HL-60 (cell line): ENCODE measurements around the gene FNDC3B.

Experiments used
- CTCF ChIP-seq: IDR thresholded peaks from one replicate; pipeline ENCODE4 v1.5.1; 2011; ENCODE audit warnings: low read length, control low read depth, inconsistent platforms; ENCODE audit not compliant: insufficient read depth
- GABPA ChIP-seq: IDR thresholded peaks from 2 replicates; pipeline ENCODE4 v1.6.1; 2012; ENCODE audit warnings: low read depth
- POLR2AphosphoS5 ChIP-seq: IDR thresholded peaks from 2 replicates; pipeline ENCODE4 v1.6.1; 2012; ENCODE audit warnings: low read depth
- TF ChIP-seq, protein P1 (sequence below): IDR thresholded peaks from 2 replicates; pipeline ENCODE4 v1.6.1; 2012; ENCODE audit warnings: low read depth; ENCODE audit not compliant: insufficient replicate concordance

DNA sequence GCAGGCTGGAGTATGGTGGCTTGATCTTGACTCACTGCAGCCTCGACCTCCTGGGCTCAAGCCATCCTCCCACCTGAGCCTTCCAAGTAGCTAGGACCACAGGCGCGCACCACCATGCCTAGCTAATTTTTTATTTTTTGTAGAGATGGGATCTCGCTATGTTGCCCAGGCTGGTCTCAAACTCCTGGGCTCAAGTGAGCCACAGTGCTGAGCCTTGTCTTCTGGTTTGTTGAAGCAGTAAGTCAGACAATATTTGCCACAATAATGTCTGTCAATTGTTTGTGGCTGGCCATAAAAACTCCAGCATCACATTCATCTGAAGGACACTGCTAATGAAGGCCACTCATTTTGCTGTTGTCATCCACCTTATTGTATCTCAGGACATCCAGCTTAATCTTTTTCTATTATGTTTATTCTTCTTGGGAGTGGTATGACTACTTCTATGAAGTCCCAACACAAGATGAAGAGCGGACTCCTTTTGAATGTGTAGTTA lies 185.9 kb downstream of the FNDC3B start:
- TF ChIP-seq CTCF (no peak), POLR2AphosphoS5 (no peak), GABPA (no peak)
- TF ChIP-seq, protein P1, sequence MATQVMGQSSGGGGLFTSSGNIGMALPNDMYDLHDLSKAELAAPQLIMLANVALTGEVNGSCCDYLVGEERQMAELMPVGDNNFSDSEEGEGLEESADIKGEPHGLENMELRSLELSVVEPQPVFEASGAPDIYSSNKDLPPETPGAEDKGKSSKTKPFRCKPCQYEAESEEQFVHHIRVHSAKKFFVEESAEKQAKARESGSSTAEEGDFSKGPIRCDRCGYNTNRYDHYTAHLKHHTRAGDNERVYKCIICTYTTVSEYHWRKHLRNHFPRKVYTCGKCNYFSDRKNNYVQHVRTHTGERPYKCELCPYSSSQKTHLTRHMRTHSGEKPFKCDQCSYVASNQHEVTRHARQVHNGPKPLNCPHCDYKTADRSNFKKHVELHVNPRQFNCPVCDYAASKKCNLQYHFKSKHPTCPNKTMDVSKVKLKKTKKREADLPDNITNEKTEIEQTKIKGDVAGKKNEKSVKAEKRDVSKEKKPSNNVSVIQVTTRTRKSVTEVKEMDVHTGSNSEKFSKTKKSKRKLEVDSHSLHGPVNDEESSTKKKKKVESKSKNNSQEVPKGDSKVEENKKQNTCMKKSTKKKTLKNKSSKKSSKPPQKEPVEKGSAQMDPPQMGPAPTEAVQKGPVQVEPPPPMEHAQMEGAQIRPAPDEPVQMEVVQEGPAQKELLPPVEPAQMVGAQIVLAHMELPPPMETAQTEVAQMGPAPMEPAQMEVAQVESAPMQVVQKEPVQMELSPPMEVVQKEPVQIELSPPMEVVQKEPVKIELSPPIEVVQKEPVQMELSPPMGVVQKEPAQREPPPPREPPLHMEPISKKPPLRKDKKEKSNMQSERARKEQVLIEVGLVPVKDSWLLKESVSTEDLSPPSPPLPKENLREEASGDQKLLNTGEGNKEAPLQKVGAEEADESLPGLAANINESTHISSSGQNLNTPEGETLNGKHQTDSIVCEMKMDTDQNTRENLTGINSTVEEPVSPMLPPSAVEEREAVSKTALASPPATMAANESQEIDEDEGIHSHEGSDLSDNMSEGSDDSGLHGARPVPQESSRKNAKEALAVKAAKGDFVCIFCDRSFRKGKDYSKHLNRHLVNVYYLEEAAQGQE: no peak
